G401 (cell line): ENCODE data around the gene URGCP. TPM values are rescaled to one million over a fixed set of nuclear protein-coding genes. Genes with fewer than 3 reads are reported as not detected.
A peak's percentile ranks its signal among the peaks of the same experiment; 100 is the strongest.

ENCODE experiments used
- DNase-seq: peaks from one replicate; pipeline ENCODE4 v3.0.0-alpha.2; 2015; ENCODE audit warnings: low spot score
- in situ Hi-C: cut with HindIII; loops from 2 replicates; pipeline ENCODE4 v1.10.0; 2016; ENCODE audit warnings: low sequenced_read_pairs, mixed read lengths
- total RNA-seq: library from RNA; depleted of rRNA; stranded (reverse); fragments of >200 nt; shearing (Covaris generic); gene quantifications from 2 replicates; pipeline ENCODE4 v1.2.3, GENCODE V29; 2014; rRNA removed

The URGCP gene
- total RNA-seq: 30.9 and 39.4 TPM in 2 replicates

DNA sequence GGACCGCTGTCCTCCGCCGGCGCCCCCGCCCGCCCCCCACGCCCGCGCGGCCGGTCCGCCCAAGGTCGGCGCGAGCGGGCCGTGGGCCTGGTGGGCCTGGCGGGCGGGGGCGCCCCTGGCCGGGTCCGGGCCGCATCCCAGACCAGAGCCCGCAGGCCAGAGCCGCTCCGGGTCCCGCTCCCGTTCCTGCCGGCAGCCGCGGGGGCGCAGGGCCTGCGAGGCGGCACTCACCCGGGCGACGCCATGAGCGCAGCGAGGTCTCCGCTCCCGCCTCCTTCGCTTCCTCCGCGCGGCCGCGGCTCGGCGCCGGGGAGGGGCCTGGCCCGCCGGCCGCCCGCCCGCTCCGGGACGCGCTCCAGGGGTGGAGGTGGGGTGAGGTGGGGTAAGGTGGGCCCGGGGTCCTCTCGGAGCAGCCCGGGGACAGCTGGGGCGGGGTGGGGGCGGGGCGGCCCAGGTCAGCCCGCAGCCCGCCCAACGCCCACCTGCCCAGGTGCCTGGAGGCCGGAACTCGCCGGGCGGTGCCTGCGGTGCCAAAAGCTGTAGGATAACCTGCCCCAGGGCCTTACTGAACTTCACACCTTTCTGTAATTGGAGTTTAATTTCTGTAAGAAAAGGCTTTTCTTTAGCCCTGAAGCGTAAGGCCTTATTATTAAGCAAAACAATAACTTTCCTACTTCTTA lies at the start of gene URGCP:
Gene URGCP, minus strand, starts transcription at position 266 of the 680 bp plus-strand sequence. Its CDS starts 21 bp downstream, at position 245.
- in situ Hi-C loops: no loop called here
- peak; percentile 40 for DNase-seq

DNA sequence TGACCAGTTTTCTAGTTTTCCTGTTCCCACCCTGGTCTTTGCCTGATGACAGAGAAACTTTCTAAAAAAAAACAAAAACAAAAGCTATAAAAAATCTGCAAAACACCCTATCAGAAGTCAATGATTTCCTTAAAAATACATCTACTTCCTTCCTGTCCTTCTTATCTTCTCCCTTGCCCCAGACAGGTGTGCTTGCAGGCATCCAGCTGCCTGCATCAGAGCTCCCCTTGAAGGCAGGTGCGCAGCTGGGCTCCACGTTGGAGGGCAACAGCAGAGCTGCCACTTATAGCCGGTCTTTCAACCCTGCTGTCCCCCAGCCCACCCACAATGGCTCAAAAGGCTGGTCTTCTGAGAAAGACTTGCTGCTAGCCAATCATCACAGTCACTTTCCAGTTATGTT lies 49.6 kb upstream of the URGCP start:
- in situ Hi-C loops: no loop called here
- no peak for DNase-seq

DNA sequence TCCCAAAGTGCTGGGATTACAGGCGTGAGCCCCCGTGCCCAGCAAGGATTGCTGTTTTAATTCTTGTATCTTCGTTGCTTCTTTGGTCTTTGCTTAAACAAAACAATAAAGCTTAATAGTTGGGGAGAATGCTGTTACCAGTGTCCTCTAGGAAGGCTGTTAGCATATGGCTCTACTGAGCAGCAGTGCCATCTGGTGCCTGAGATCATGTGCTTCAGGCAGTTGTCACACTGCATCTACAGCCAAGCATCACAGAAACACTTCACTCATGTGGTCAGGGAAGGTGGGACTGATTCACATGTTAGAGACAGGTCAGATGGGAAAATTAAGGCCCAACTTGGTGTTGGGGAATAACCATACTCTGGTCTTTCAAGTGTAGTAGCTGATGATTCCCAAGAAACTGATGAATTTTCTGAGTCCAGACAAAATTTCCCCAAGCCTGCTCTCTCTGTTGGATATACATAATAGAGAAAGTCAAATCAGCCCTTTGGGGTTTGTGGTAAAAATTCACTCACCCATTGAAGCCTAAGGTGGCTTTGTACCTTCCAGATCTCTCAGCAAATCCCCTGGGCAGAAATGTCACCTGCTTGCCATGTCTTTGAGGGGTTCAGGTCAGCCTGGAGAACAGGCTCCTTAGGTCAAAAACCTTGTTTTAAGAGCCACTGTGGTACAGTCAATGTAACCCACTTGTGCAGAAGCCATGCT lies 48.3 kb upstream of the URGCP start:
- in situ Hi-C loops: no loop called here
- DNase-seq: peak; percentile 95

DNA sequence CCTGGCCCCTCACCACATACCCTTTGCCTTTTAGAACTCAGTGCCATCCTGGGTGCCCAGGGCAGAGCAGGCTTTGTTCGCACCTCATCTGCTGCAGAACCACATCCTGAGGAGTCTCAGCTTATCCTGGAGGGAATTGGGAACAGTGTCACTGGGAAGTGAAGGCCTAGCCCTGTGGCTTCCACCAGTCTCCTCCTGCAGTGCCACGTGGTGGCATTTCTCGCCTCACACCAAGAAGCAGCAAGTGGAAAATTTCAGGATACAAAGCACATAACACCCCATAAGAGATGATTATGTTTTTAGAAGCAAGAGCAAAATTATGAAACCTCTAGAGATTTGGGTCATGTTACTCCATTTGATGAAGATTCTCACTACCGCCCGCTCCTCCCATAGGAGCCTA lies 46.7 kb upstream of the URGCP start:
- DNase-seq: no peak
- in situ Hi-C loops: no loop called here

DNA sequence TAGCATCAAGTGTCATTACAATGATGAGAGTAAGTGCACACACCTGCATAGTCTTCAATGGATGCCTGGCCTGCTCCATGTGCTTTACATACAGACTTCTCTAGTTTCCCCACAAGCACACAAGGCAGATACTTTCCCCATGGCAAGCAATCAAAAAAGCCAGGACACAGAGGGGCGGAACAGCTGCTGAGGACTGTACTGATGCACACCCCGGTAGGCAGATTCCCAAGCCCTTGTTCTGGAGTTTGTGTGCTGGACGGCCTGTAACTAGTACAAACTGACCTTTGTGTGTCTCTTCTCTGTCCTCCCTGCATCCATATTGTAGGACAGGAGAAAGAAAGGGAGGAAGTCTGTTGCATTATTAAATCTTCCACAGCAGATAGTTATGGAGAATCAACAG lies 45.6 kb upstream of the URGCP start:
- in situ Hi-C loops: no loop called here
- no peak for DNase-seq

DNA sequence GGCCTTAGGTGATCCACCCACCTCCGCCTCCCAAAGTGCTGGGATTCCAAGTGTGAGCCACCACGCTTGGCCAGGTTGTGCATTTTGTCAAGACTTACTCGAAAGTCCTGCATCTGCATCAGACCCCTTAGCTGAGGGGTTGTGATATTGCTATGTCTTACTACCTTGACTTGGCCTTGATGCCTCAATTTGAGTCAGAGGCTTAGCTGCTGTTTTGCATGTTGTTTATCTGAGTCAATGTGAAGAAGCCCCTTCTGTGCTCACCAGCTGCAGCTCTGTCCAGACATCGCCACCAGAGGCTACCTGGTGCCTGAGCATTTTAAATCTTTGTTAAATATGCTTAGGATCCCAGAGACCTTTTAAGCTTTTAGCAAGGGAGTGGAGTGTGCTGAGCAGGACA lies 37.9 kb upstream of the URGCP start:
- no peak for DNase-seq
- in situ Hi-C loops: loop anchor here (5.0 kb wide), 1 partner anchor 97 kb away; no protein-coding TSS in a partner anchor

DNA sequence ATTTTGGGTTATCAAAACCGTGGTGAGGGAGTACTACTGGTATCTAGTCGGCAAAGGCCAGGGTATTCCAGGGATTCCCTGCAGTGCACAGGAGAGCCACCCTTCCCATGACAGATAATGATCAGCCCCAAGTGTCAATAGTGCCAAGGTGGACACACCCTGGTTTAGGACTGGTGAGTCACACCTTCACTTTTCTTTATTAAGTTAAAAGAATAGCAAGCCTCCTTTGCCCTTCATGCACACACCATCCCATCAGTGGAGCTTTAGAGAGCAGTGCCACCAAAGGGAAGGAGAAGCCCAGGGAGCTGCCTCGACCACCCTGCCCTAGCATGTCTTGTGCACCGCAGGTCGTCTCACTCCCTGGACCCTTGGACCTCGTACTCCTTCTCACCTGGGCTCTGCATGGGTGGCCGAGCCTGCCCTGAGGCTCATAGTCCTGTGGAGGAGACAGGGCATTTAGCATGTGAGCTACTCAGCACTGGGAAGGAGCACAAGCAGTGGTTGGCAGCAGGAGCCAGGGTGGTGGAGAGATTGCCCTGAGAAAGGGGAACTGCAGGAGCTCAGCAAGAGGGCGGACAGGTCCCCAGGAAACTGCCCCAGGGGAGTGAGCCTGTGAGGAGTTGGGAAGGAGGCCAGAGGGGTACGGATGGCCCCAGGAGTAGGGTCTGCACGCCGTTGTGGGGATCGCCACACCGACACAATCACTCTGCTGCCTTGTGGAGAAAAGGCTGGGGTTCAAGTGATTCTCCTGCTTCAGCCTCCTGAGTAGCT lies 37.2 kb upstream of the URGCP start:
- in situ Hi-C loops: loop anchor here (5.0 kb wide), 1 partner anchor 96 kb away; no protein-coding TSS in a partner anchor
- no peak for DNase-seq

GRCh38 chr7:43942997-43943396 lies 36.6 kb upstream of the URGCP start:
- DNase-seq: no peak
- in situ Hi-C loops: loop anchor here (5.0 kb wide), 1 partner anchor 96 kb away; no protein-coding TSS in a partner anchor

GRCh38 chr7:43942250-43942649 lies 35.9 kb upstream of the URGCP start:
- DNase-seq: no peak
- in situ Hi-C loops: loop anchor here (5.0 kb wide), 1 partner anchor 95 kb away; no protein-coding TSS in a partner anchor

DNA sequence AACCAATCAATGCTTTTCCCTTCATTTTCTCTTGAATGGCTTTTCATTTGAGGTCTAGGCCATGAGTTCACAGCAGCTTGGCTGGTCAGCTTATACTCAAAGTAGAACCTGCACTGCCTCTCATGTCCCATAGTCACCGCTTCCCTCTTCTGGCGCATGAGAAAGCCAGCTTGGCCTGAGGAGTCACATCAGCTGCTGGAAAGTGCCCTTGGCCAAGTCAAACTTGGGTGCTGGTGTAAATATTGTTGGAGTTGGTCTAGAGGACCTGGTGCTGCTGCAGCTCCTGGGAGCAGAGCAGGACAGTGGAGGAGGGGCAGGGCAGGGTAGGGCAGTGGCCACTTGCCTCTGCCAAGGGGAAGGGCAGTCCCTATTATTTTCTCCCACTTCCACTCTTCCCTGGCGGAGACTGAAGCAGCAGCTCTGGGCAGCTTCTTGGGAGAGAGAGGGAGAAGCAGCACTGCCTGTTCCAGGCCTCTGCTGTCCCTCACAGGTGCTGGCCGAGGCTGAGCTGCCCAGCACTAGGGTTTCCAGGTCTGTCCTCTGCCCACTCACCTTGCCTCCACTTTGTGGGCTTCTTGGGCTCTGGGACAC lies 32.6 kb upstream of the URGCP start:
- in situ Hi-C loops: no loop called here
- DNase-seq: no peak

- DNase-seq: no peak
- in situ Hi-C loops: no loop called here
These were observed 31.0 kb upstream of the URGCP start for GRCh38 chr7:43937444-43937843.

DNA sequence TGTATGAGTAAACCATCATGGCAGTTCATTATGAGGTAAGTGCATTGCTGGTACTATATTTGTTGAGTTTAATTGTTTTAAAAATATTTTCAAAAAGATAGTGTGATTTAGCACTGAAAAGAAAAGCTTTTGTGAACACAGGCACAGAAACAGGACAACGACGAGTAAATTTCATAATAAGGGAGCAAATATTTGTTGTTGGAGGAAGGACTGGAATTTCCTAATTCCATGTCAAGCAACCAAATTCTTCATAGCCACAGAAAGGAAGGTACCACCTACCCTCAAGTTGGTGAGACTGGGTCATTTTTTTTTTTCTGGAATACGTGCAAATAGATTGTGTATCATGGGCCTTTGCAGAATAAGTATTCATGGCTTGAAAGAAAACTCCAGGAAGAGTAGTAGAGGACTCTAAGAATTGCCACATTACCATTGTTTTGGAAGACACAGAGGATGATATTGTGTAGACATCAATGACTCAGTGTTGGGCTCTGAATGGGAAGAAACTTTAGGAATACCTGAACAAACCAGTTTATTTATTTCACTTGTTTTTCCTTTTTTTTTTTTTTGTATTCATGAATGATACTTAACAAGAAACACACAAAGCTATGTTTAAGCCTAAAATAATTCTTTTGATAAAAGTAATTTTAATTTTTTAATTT lies 27.6 kb upstream of the URGCP start:
- in situ Hi-C loops: no loop called here
- DNase-seq: no peak

GRCh38 chr7:43931346-43931745 lies 24.9 kb upstream of the URGCP start:
- in situ Hi-C loops: no loop called here
- no peak for DNase-seq

DNA sequence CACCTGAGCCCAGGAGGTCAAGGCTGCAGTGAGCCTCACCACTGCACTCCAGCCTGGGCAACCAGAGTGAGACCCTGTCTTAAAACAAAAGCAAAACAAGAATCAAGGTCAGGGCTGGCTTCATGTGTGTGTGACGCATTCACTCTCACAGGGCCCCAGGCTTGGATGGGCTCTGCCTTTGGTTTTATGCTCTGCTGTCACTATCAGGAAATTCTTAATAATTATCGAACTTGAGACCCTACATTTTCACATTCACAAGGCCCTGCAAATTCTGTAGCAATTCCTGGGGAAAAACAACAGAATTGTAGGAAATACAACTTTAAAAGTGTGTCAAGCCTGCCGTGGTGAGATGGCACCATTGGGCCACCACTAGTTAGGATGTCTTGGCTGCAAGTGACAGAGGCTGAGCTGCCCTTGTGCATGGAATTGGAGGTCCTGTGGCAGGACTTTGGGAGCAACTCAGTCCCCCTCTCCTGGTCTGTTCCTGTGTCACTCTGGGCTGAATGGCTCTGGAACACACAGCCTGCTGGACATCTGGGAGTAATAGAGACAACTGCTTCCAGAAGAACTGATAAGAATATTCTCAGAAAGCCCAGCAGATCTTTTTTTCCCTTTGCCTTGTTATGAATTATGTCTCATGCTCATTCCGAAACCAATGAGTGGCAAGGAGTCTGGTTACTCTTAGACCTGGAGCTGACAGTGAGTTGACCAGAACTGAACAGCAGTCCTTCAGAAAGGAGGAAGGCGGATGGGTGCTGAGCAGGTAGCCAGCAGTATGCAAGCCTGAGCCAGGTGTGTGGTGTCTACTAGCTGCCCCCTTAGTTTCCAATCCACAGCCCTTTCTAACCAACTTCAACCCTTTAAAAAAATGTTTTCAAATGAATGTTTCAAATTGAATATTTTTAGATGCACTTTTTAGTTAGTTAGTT lies 23.4 kb upstream of the URGCP start:
- in situ Hi-C loops: no loop called here
- DNase-seq: no peak

DNA sequence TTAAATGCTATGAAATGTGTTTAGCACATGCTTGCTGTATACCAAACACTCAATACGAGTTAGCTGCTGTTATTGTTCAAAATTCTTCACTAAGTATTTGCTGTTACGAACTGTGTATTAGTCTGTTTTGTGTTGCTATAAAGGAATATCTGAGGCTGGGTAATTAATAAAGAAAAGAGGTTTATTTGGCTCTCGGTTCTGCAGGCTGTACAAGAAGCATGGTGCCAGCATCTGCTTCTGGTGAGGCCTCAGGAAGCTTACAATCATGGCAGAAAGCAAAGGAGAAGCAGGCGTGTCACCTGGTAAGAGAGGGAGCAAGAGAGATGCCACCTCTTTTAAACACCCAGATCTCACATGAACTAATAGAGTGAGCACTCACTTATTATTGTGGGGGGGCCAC lies 21.4 kb upstream of the URGCP start:
- DNase-seq: no peak
- in situ Hi-C loops: no loop called here

DNA sequence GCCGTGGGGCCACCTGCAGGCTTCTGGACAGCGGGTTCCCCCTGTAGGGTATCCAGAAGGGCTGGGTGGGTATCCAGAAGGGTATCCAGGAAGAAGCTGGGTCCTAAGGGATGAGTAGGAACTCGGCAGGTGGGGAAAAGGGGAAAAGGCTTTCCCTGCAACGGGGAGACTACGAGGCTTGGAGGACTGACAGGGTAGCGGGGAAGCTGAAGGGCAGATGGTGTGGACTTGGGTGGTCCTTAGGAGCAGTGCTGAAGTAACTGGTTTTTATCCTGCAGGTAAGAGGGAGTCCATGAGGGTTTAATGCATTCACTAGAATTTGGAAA lies 20.4 kb upstream of the URGCP start:
- no peak for DNase-seq
- in situ Hi-C loops: no loop called here

- DNase-seq: peak; percentile 92
- in situ Hi-C loops: no loop called here
These were observed 19.8 kb upstream of the URGCP start, which contains the start of gene UBE2D4 for GRCh38 chr7:43925984-43926797. Gene UBE2D4, plus strand, starts transcription at chr7:43926436. Its CDS starts 97 bp downstream, at chr7:43926533.
